HCT116 (cell line): ENCODE data around the gene MMP10. TPM values are rescaled to one million over a fixed set of nuclear protein-coding genes. Genes with fewer than 3 reads are reported as not detected.

Experiments
- ATAC-seq: fragments of 200-7000 bp; cut with Tn5 transposase; 2 replicates; pipeline ENCODE4 v1.9.1; 2020; ENCODE audit warnings: mild to moderate bottlenecking, moderate library complexity
- BruUV-seq: library from RNA; stranded (reverse); fragments of 400-500 nt; replicated peaks from 2 replicates; lab custom pipeline; 2021; lab: Mats Ljungman, UMichigan
- CTCF ChIA-PET: fragments of 300-600 bp; sonication (Branson Sonifier 250); formaldehyde crosslinking; loops from one replicate; lab custom pipeline; 2021; ENCODE audit warnings: antibody characterized with exemption; lab: Charles Lee
- POLR2A ChIA-PET: fragments of 300-600, 350-600 bp; sonication (Branson Sonifier 250); formaldehyde crosslinking; loops from one replicate; lab custom pipeline; 2021; ENCODE audit warnings: antibody characterized with exemption; lab: Charles Lee
- RAD21 ChIA-PET, 2 experiments: fragments of 300-600 bp; sonication (Branson Sonifier 250); formaldehyde crosslinking; loops; one replicate each; lab custom pipeline; 2023; ENCODE audit warnings: low total read pairs in 2 of 2; ENCODE audit not compliant: uncharacterized antibody in 2 of 2, unreplicated experiment in 2 of 2, low non-redundant PET in 1 of 2; lab: Charles Lee
- DNase-seq: peaks from one replicate; pipeline ENCODE4 v3.0.0-alpha.2; 2010; ENCODE audit warnings: low read depth, low spot score
- H2AFZ ChIP-seq: fragments of 200-600 bp; shearing (Covaris generic), sonication (generic); 2 replicates; pipeline ENCODE4 v1.6.1; 2017; ENCODE audit warnings: low read depth, mixed run types, mixed read lengths, antibody characterized with exemption, low read length; ENCODE audit not compliant: poor library complexity, severe bottlenecking
- H3K27ac ChIP-seq: 2 replicates; pipeline ENCODE4 v1.5.1; 2012; ENCODE audit warnings: low read depth, low read length
- H3K27me3 ChIP-seq: fragments of 200-600 bp; sonication (generic); 2 replicates; pipeline ENCODE4 v1.6.1; 2016; ENCODE audit warnings: mixed run types, low read length, mixed read lengths; ENCODE audit not compliant: insufficient read depth
- H3K36me3 ChIP-seq, 2 experiments: fragments of 200-500 bp in 1 of 2; fragments of 200-600 bp in 1 of 2; sonication (Bioruptor generic) in 1 of 2; sonication (generic) in 1 of 2; 2 replicates each; pipeline versions ENCODE4 v1.5.1 to v1.6.1; 2014 to 2016; ENCODE audit warnings: low read length in 2 of 2, inconsistent platforms in 1 of 2, mixed read lengths in 1 of 2, mixed run types in 1 of 2; ENCODE audit not compliant: insufficient read depth in 2 of 2, control insufficient read depth in 1 of 2
- H3K4me1 ChIP-seq, 2 experiments: fragments of 200-600 bp in 1 of 2; sonication (generic) in 1 of 2; 2 replicates each; pipeline versions ENCODE4 v1.5.1 to v1.6.1; 2012 to 2017; ENCODE audit warnings: low read length in 2 of 2, inconsistent platforms in 1 of 2, mild to moderate bottlenecking in 1 of 2, mixed read lengths in 1 of 2, mixed run types in 1 of 2, moderate library complexity in 1 of 2; ENCODE audit not compliant: insufficient read depth in 2 of 2, control insufficient read depth in 1 of 2
- H3K4me2 ChIP-seq: fragments of 200-600 bp; sonication (generic); 2 replicates; pipeline ENCODE4 v1.6.1; 2017; ENCODE audit warnings: mixed run types, low read length, mixed read lengths
- H3K4me3 ChIP-seq, 2 experiments: fragments of 200-600 bp in 1 of 2; sonication (generic) in 1 of 2; replicated peaks in 1 of 2; 2 replicates each; pipeline ENCODE4 v1.5.1; 2011 to 2016; ENCODE audit warnings: low read length in 2 of 2, control low read depth in 1 of 2, low read depth in 1 of 2, mild to moderate bottlenecking in 1 of 2, mixed read lengths in 1 of 2, mixed run types in 1 of 2
- H3K79me2 ChIP-seq: fragments of 200-600 bp; sonication (generic); 2 replicates; pipeline ENCODE4 v1.6.1; 2017; ENCODE audit warnings: mild to moderate bottlenecking, mixed run types, low read length, moderate library complexity, mixed read lengths; ENCODE audit not compliant: insufficient read depth
- H3K9ac ChIP-seq: fragments of 200-600 bp; sonication (generic); 2 replicates; pipeline ENCODE4 v1.6.1; 2016; ENCODE audit warnings: low read length, mixed read lengths
- H3K9me2 ChIP-seq: fragments of 200-600 bp; sonication (generic), shearing (Covaris generic); 2 replicates; pipeline ENCODE4 v1.6.1; 2017; ENCODE audit warnings: mixed run types, mild to moderate bottlenecking, moderate library complexity; ENCODE audit not compliant: insufficient read depth
- H3K9me3 ChIP-seq, 2 experiments: fragments of 200-500 bp in 1 of 2; fragments of 200-600 bp in 1 of 2; sonication (Bioruptor generic) in 1 of 2; sonication (generic) in 1 of 2; 2 replicates each; pipeline ENCODE4 v1.6.1; 2014 to 2017; ENCODE audit warnings: low read length in 2 of 2, mixed read lengths in 2 of 2, inconsistent platforms in 1 of 2, low read depth in 1 of 2, mild to moderate bottlenecking in 1 of 2, mixed run types in 1 of 2, moderate library complexity in 1 of 2; ENCODE audit not compliant: control insufficient read depth in 1 of 2, insufficient read depth in 1 of 2
- H4K20me1 ChIP-seq: fragments of 200-600 bp; sonication (generic), shearing (Covaris generic); 2 replicates; pipeline ENCODE4 v1.6.1; 2017; ENCODE audit warnings: mixed run types, mild to moderate bottlenecking, moderate library complexity; ENCODE audit not compliant: insufficient read depth
- CBX3 ChIP-seq: IDR thresholded peaks from 2 replicates; pipeline ENCODE4 v1.6.1; 2012; ENCODE audit warnings: low read depth
- CEBPB ChIP-seq: IDR thresholded peaks from 2 replicates; pipeline ENCODE4 v1.6.1; 2012; ENCODE audit warnings: low read depth
- EGR1 ChIP-seq: IDR thresholded peaks from 2 replicates; pipeline ENCODE4 v1.6.1; 2012; ENCODE audit warnings: low read depth
- EZH2phosphoT487 ChIP-seq: fragments of 200-600 bp; IDR thresholded peaks from 2 replicates; pipeline ENCODE4 v1.6.1; 2018; ENCODE audit warnings: antibody characterized with exemption, borderline replicate concordance
- FOSL1 ChIP-seq: IDR thresholded peaks from 2 replicates; pipeline ENCODE4 v1.6.1; 2012; ENCODE audit warnings: low read depth
- JUND ChIP-seq: IDR thresholded peaks from 2 replicates; pipeline ENCODE4 v1.6.1; 2012
- MAX ChIP-seq: IDR thresholded peaks from 2 replicates; pipeline ENCODE4 v1.6.1; 2012
- POLR2A ChIP-seq: IDR thresholded peaks from 2 replicates; pipeline ENCODE4 v1.7.0; 2011; ENCODE audit warnings: borderline replicate concordance; ENCODE audit not compliant: insufficient read depth, insufficient read length; ENCODE audit errors: extremely low read depth
- POLR2AphosphoS5 ChIP-seq: IDR thresholded peaks from 2 replicates; pipeline ENCODE4 v1.6.1; 2011; ENCODE audit warnings: mild to moderate bottlenecking, low read depth, low read length, moderate library complexity
- RAD21 ChIP-seq: IDR thresholded peaks from 2 replicates; pipeline ENCODE4 v1.6.1; 2012; ENCODE audit warnings: low read depth, mild to moderate bottlenecking
- SIN3A ChIP-seq: IDR thresholded peaks from 2 replicates; pipeline ENCODE4 v1.6.1; 2012; ENCODE audit warnings: low read depth
- SP1 ChIP-seq: IDR thresholded peaks from 2 replicates; pipeline ENCODE4 v1.6.1; 2012; ENCODE audit warnings: low read depth
- SRF ChIP-seq: IDR thresholded peaks from 2 replicates; pipeline ENCODE4 v1.6.1; 2012; ENCODE audit warnings: low read depth
- TCF7L2 ChIP-seq: IDR thresholded peaks from 2 replicates; pipeline ENCODE4 v1.7.0; 2011; ENCODE audit warnings: borderline replicate concordance, inconsistent platforms; ENCODE audit not compliant: insufficient read depth, insufficient read length; ENCODE audit errors: extremely low read depth
- YY1 ChIP-seq: IDR thresholded peaks from 2 replicates; pipeline ENCODE4 v1.6.1; 2011; ENCODE audit warnings: low read length, low read depth, moderate library complexity, mild to moderate bottlenecking; ENCODE audit not compliant: insufficient replicate concordance; ENCODE audit errors: extremely low read depth
- ZFX ChIP-seq: fragments of 450-650 bp; IDR thresholded peaks from 2 replicates; pipeline ENCODE4 v1.6.1; 2017
- ZNF274 ChIP-seq: fragments of 200-500 bp; sonication (Bioruptor generic); IDR thresholded peaks from 2 replicates; pipeline ENCODE4 v1.6.1; 2014; ENCODE audit warnings: mild to moderate bottlenecking, low read depth, low read length, inconsistent platforms
- intact Hi-C: fragments of 100-400 bp; cut with micrococcal nuclease; formaldehyde crosslinking; loops from 2 replicates; pipeline ENCODE4 v1.10.0; 2022
- total RNA-seq: library from RNA; stranded (reverse); gene quantifications from one replicate; pipeline ENCODE4 v1.2.1, GENCODE V29; 2021; ENCODE audit not compliant: unreplicated experiment
- TF ChIP-seq, protein P1 (sequence below): IDR thresholded peaks from 2 replicates; pipeline ENCODE4 v1.6.1; 2012

The MMP10 gene
- total RNA-seq, 1 experiment from 2014 or later = not detected

GRCh38 chr11:102729849-102730815, 50.3 kb downstream of the MMP10 start:
- no peaks in the 10 kb centered on the region for H3K36me3 ChIP-seq
- H3K9me3 ChIP-seq = no peaks in the 10 kb centered on the region
- ATAC-seq = no peak
- H3K27ac ChIP-seq = no peak overlapping the region
- DNase-seq = no peak
- H3K4me3 ChIP-seq = no peak overlapping the region
- H3K4me2 ChIP-seq = no peak overlapping the region
- ChIA-PET RAD21 (no interaction called here), CTCF (no interaction called here), POLR2A (no interaction called here)
- no TSS peak for BruUV-seq
- H3K79me2 ChIP-seq = no peaks in the 10 kb centered on the region
- no peak overlapping the region for H3K9ac ChIP-seq
- intact Hi-C loops = no loop called here
- no peaks in the 10 kb centered on the region for H3K4me1 ChIP-seq
- no peaks in the 10 kb centered on the region for H3K9me2 ChIP-seq
- no peaks in the 10 kb centered on the region for H4K20me1 ChIP-seq
- no peaks in the 10 kb centered on the region for H3K27me3 ChIP-seq
- TF ChIP-seq FOSL1 (no peak), ZFX (no peak), MAX (no peak), EZH2phosphoT487 (no peak), SP1 (no peak), POLR2A (no peak), EGR1 (no peak), JUND (no peak), CBX3 (no peak), ZNF274 (no peak), YY1 (no peak), TCF7L2 (no peak), RAD21 (no peak), POLR2AphosphoS5 (no peak), SRF (no peak), CEBPB (no peak), SIN3A (no peak)
- TF ChIP-seq, protein P1, sequence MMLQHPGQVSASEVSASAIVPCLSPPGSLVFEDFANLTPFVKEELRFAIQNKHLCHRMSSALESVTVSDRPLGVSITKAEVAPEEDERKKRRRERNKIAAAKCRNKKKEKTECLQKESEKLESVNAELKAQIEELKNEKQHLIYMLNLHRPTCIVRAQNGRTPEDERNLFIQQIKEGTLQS = no peak
- no peak overlapping the region for H2AFZ ChIP-seq
